Transverse colon (tissue), 4 donors: ENCODE measurements around the gene HSD17B8. TPM values are rescaled to one million over a fixed set of nuclear protein-coding genes. Genes with fewer than 3 reads are reported as not detected.

ENCODE experiments used
- DNase-seq: peaks from one replicate; pipeline ENCODE4 v3.0.0-alpha.2; 2019
- H3K27ac ChIP-seq, 4 donors: fragments of 200-600 bp; sonication (generic); 2 replicates each; pipeline ENCODE4 v1.5.1; 2016 to 2018; ENCODE audit warnings: inconsistent platforms in 4 of 4
- H3K27me3 ChIP-seq: fragments of 200-600 bp; sonication (generic); 2 replicates; pipeline ENCODE4 v1.5.1; 2017; ENCODE audit warnings: inconsistent platforms
- H3K36me3 ChIP-seq, 4 donors: fragments of 200-600 bp; sonication (generic); 2 replicates each; pipeline ENCODE4 v1.5.1; 2017 to 2019; ENCODE audit warnings: inconsistent platforms in 4 of 4
- H3K4me1 ChIP-seq, 4 donors: fragments of 200-600 bp; sonication (generic); 2 replicates each; pipeline ENCODE4 v1.5.1; 2017 to 2020; ENCODE audit warnings: inconsistent platforms in 4 of 4
- H3K4me3 ChIP-seq, 4 donors: fragments of 200-600 bp; sonication (generic); 1 replicate in 1 of 4; 2 replicates in 3 of 4; pipeline versions ENCODE4 v1.5.1 to v1.6.1; 2017 to 2019; ENCODE audit warnings: inconsistent platforms in 4 of 4
- H3K9me3 ChIP-seq, 2 donors: fragments of 200-600 bp; sonication (generic); 2 replicates each; pipeline ENCODE4 v1.5.1; 2017 to 2019; ENCODE audit warnings: inconsistent platforms in 2 of 2
- CTCF ChIP-seq, 5 experiments: fragments of 200-600 bp in 3 of 5; fragments of 450-650 bp in 2 of 5; sonication (generic) in 3 of 5; IDR thresholded peaks; 1 replicate in 2 of 5; 2 replicates in 3 of 5; pipeline ENCODE4 v1.5.1; 2016 to 2017; ENCODE audit warnings: antibody characterized with exemption in 5 of 5, inconsistent platforms in 3 of 5, mild to moderate bottlenecking in 2 of 5, moderate library complexity in 1 of 5
- EP300 ChIP-seq: sonication (generic); formaldehyde crosslinking; IDR thresholded peaks from one replicate; pipeline ENCODE4 v1.6.1; 2017; ENCODE audit warnings: antibody characterized with exemption, low read depth
- POLR2A ChIP-seq: fragments of 450-650 bp; IDR thresholded peaks from one replicate; pipeline ENCODE4 v1.6.1; 2016; ENCODE audit warnings: antibody characterized with exemption, mild to moderate bottlenecking, moderate library complexity
- POLR2AphosphoS5 ChIP-seq, 3 donors: sonication (generic); formaldehyde crosslinking; IDR thresholded peaks; one replicate each; pipeline ENCODE4 v1.6.1; 2016; ENCODE audit warnings: antibody characterized with exemption in 3 of 3
- WGBS, 2 donors: methylation state at CpG; one replicate each; pipeline ENCODE4 v1.1.5; 2018; ENCODE audit warnings: low coverage in 1 of 2; 5-methylcytosine and 5-hydroxymethylcytosine counted together
- in situ Hi-C, 4 donors: fragments of 200-750 bp; cut with MboI; loops; one replicate each; pipeline versions ENCODE4 v1.15.0 to v1.15.1; 2017; ENCODE audit warnings: low sequenced_read_pairs in 3 of 4, low pct_ligation_motif_present in 1 of 4, low pct_unique_long_range_greater_than_20kb in 1 of 4
- intact Hi-C: fragments of 100-400 bp; cut with DNase I; formaldehyde crosslinking; loops from one replicate; pipeline ENCODE4 v1.15.1; 2023; ENCODE audit warnings: low total_unique reads
- total RNA-seq, 4 donors: library from RNA; depleted of rRNA; stranded (reverse); fragments of >200 nt; gene quantifications; one replicate each; pipeline ENCODE4 v1.1.0, GENCODE V29; 2016

The HSD17B8 gene
- total RNA-seq, 4 donors from 2014 or later = 34.3 to 65.7 (median 43.1) TPM

DNA sequence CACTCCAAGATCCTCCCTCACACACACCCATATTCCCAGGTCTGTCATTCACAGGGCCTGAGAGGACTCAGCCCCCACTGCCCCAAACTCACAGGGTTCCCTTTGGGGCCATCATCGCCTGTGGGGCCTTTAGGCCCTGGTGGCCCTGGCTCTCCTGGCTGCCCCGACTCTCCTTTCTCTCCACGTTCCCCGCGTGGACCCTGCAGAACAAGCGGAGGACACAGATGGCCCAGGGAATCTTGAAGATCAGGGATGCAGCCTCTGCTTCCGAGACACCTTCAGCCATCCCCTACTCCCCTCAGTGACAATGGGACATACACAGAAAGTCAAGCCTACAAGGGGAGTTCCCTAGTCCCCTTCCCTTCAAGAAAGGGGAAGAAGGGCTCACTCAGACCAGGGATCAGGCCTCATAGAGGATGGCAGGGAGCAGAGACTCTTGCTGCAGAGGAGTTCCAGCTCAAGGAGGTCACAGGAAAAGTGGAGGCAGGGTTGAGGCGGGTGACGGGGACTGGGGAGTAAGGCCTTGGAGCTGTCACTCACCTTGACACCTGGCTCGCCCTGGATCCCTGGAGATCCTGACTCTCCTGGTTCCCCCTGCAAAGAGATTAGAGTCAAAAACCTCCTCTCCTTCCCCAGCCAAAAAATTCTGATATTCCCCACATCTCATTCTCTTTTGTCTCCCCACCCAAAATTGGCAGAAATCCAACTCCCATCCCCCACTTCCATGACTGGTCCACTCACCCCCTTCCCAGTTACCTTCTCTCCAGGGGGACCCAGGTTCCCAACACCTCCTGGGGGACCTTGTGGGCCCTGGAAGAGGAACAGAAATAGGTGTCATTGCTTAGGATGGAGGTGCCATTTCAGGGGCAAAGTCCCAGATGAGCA lies 34.9 kb upstream of the HSD17B8 start:
- no peak overlapping the region for H3K4me3 ChIP-seq
- H3K4me1 ChIP-seq = no peaks in the 10 kb centered on the region
- H3K27me3 ChIP-seq = peaks cover 4% of the 10 kb centered on the region
- 92% methylated on average over 10 of the region's 10 CpGs; no CpG with 5 or more reads in 1 of the 2 donors for WGBS, 2 donors
- no peaks in the 10 kb centered on the region for H3K36me3 ChIP-seq
- no peaks in the 10 kb centered on the region for H3K9me3 ChIP-seq
- in situ Hi-C loops (loop anchor here in 2 of 4 donors (10.0 kb wide), 1 partner anchor 75 kb away; no protein-coding TSS in a partner anchor), intact Hi-C loops (loop anchor here (10.0 kb wide), 1 partner anchor 75 kb away; no protein-coding TSS in a partner anchor)
- no peak overlapping the region for H3K27ac ChIP-seq
- TF ChIP-seq POLR2A (no peak), POLR2AphosphoS5 (IDR thresholded peaks at IDR 0.05) (no peak), CTCF (IDR thresholded peaks at IDR 0.05) (no peak), EP300 (no peak)
- no peak for DNase-seq

GRCh38 chr6:33170176-33171015 lies 34.1 kb upstream of the HSD17B8 start:
- Histone ChIP-seq H3K27me3 (peaks cover 4% of the 10 kb centered on the region), H3K36me3 (no peaks in the 10 kb centered on the region), H3K4me1 (no peaks in the 10 kb centered on the region), H3K27ac (no peak overlapping the region), H3K9me3 (no peaks in the 10 kb centered on the region), H3K4me3 (no peak overlapping the region)
- intact Hi-C loops = no loop called here
- no peak for TF ChIP-seq CTCF (IDR thresholded peaks at IDR 0.05)
- TF ChIP-seq POLR2A = no peak
- TF ChIP-seq EP300 = no peak
- no peak for TF ChIP-seq POLR2AphosphoS5 (IDR thresholded peaks at IDR 0.05)
- no peak for DNase-seq
- 77 to 100% methylated on average over 1 to 9 of the region's 9 CpGs for WGBS, 2 donors
- in situ Hi-C loops = no loop called here

DNA sequence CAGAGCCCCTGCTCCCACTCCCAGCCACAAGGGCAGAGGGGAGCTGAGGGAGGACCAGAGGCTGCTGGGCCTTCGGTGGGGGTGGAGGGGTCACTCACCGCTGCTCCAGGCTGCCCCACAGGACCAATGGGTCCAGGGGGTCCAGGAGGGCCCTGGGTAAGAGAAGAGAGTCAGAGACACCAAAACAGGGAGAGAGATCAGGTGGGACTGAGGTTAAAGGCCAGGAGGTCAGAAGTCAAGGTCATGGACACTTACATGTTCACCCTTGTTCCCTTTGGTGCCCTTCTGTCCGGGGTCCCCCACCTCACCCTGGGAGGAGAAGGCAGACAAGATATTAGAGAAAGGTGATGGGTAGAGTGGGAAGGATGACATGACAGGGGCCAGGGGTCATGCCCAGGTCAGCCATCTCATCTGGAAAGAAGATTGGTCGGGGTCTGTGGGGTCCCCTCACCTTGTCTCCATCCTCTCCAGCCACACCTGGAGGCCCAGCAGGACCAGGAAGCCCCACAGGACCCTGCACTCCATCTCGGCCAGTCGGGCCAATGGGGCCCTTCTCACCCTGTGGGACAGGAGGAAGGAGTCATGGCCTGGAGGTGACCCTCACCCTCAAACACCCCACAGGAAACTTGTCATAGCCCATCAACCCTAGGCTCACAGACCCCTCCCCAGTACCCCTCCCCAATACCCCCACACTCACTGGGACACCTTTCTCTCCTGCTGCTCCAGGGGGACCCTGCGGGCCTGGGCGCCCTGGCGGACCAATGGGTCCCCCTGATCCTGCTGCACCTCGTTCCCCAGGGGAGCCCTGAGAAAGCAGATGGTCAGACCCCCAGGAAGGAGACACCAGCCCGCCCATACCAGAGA lies 33.2 kb upstream of the HSD17B8 start:
- no peak for TF ChIP-seq POLR2AphosphoS5 (IDR thresholded peaks at IDR 0.05)
- no peak for TF ChIP-seq EP300
- TF ChIP-seq CTCF (IDR thresholded peaks at IDR 0.05) = no peak
- no peak for TF ChIP-seq POLR2A
- intact Hi-C loops = no loop called here
- Histone ChIP-seq H3K27me3 (peaks cover 4% of the 10 kb centered on the region), H3K27ac (no peak overlapping the region), H3K4me1 (no peaks in the 10 kb centered on the region), H3K9me3 (no peaks in the 10 kb centered on the region), H3K36me3 (no peaks in the 10 kb centered on the region), H3K4me3 (no peak overlapping the region)
- no peak for DNase-seq
- 80% methylated on average over 11 of the region's 11 CpGs; no CpG with 5 or more reads in 1 of the 2 donors for WGBS, 2 donors
- in situ Hi-C loops = no loop called here
